ENCODE measurements around the gene PSME3IP1.

Gene PSME3IP1

GRCh38 chr16:57167538-57167937, 18.3 kb downstream of the PSME3IP1 start:
- no peak for FAIRE-seq

- no peak for FAIRE-seq
These were observed 18.9 kb downstream of the PSME3IP1 start for GRCh38 chr16:57166951-57167350.

GRCh38 chr16:57166451-57166850, 19.4 kb downstream of the PSME3IP1 start:
- FAIRE-seq, result no peak

- no peak for FAIRE-seq
These were observed 19.9 kb downstream of the PSME3IP1 start for GRCh38 chr16:57165938-57166337.

GRCh38 chr16:57165483-57165882, 20.4 kb downstream of the PSME3IP1 start:
- no peak for FAIRE-seq

GRCh38 chr16:57163842-57164241, 22.0 kb downstream of the PSME3IP1 start:
- FAIRE-seq, result no peak

- FAIRE-seq, result no peak
These were observed 26.4 kb downstream of the PSME3IP1 start for GRCh38 chr16:57159447-57159846.

- no peak for FAIRE-seq
These were observed 28.3 kb downstream of the PSME3IP1 start for GRCh38 chr16:57157533-57157932.

- no peak for FAIRE-seq
These were observed 29.5 kb downstream of the PSME3IP1 start for GRCh38 chr16:57156351-57156703.

- no peak for FAIRE-seq
These were observed 30.0 kb downstream of the PSME3IP1 start for GRCh38 chr16:57155702-57156350.

- no peak for FAIRE-seq
These were observed 32.0 kb downstream of the PSME3IP1 start for GRCh38 chr16:57153841-57154240.

- FAIRE-seq, result no peak
These were observed 33.4 kb downstream of the PSME3IP1 start for GRCh38 chr16:57152096-57153093.

- no peak for FAIRE-seq
These were observed 34.5 kb downstream of the PSME3IP1 start for GRCh38 chr16:57151369-57151768.

- no peak for FAIRE-seq
These were observed 35.0 kb downstream of the PSME3IP1 start for GRCh38 chr16:57150682-57151330.

- no peak for FAIRE-seq
These were observed 36.4 kb downstream of the PSME3IP1 start for GRCh38 chr16:57149391-57149790.

GRCh38 chr16:57148481-57148880, 37.4 kb downstream of the PSME3IP1 start:
- FAIRE-seq, result no peak

GRCh38 chr16:57147381-57148221, 38.2 kb downstream of the PSME3IP1 start:
- no peak for FAIRE-seq

GRCh38 chr16:57146735-57147134, 39.1 kb downstream of the PSME3IP1 start:
- no peak for FAIRE-seq

- FAIRE-seq, result no peak
These were observed 39.7 kb downstream of the PSME3IP1 start for GRCh38 chr16:57146040-57146647.

GRCh38 chr16:57145046-57146021, 40.5 kb downstream of the PSME3IP1 start:
- FAIRE-seq, result no peak

GRCh38 chr16:57144027-57144426, 41.8 kb downstream of the PSME3IP1 start:
- FAIRE-seq, result no peak

All from TTC549 (cell line).